Testis (tissue), 2 donors: ENCODE measurements around the gene SNX11.

Source experiments
- POLR2A ChIP-seq: fragments of 450-650 bp; IDR thresholded peaks from one replicate; pipeline ENCODE4 v1.6.1; 2017; ENCODE audit warnings: antibody characterized with exemption, mild to moderate bottlenecking, moderate library complexity
- TF ChIP-seq, protein P1 (sequence below), 3 experiments: fragments of 450-650 bp in 2 of 3; fragments of 200-600 bp in 1 of 3; sonication (generic) in 1 of 3; IDR thresholded peaks; one replicate each; pipeline ENCODE4 v1.5.1; 2016 to 2019; ENCODE audit warnings: antibody characterized with exemption in 3 of 3, mild to moderate bottlenecking in 2 of 3, moderate library complexity in 1 of 3

DNA sequence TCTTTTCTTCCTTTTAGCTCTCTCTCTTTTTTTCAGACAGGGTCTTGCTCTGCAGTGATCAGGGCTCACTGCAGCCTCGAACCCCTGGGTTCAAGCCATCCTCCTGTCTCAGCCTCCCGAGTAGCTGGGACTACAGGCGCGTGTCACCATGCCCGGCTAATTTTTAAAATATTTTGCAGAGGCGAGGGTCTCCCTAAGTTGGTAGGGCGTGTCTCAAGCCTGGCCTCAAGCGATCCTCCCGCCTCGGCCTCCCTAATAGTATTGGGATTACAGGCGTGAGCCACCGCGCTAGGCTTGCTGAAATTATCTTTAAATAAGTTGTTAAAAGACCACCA, 797 bp upstream of the SNX11 start:
- TF ChIP-seq, protein P1, sequence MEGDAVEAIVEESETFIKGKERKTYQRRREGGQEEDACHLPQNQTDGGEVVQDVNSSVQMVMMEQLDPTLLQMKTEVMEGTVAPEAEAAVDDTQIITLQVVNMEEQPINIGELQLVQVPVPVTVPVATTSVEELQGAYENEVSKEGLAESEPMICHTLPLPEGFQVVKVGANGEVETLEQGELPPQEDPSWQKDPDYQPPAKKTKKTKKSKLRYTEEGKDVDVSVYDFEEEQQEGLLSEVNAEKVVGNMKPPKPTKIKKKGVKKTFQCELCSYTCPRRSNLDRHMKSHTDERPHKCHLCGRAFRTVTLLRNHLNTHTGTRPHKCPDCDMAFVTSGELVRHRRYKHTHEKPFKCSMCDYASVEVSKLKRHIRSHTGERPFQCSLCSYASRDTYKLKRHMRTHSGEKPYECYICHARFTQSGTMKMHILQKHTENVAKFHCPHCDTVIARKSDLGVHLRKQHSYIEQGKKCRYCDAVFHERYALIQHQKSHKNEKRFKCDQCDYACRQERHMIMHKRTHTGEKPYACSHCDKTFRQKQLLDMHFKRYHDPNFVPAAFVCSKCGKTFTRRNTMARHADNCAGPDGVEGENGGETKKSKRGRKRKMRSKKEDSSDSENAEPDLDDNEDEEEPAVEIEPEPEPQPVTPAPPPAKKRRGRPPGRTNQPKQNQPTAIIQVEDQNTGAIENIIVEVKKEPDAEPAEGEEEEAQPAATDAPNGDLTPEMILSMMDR (IDR thresholded peaks at IDR 0.05), result no peak
- TF ChIP-seq POLR2A, result no peak
